ENCODE data around the gene RGS12. TPM values are rescaled to one million over a fixed set of nuclear protein-coding genes. Genes with fewer than 3 reads are reported as not detected.

The RGS12 gene
- total RNA-seq, 2 experiments from 2014 or later = 5.2 to 6.4 TPM

DNA sequence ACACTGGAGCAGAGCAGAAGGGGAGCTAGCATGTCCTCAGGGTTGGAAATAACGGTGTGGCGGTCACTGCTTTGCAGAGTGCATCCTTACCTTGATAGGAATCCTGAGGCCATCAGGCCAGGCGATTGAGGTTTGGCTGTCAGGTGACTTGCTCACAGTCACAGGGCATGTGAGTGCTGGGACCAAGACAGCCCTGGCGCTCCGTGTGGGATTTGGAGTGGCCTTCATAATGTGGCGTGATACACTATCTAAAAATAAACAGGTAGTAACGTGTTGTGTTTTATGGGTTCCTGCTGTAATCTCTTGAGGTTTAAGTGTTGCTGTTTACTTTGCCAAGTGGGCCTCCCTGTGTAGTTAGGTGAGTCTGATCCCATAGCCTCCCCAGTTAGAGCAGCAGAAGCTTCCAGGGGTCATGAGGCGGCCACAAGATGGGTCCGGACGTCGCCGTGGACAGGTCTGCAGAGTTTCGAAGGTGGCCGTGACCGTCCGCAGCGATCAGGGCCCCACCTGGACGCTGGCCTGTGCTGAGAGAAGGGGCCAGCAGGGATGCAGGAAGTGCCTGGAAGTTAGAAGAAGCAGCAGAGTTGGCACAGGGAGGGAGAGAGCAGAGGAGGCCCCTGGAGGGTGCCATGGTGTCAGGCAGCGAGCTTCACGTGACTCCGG, 27.7 kb downstream of the RGS12 start:
- intact Hi-C loops (cut with micrococcal nuclease; ENCODE audit: unreplicated experiment) = no loop called here
- CTCF ChIA-PET (ENCODE audit: unreplicated experiment) = no interaction called here

DNA sequence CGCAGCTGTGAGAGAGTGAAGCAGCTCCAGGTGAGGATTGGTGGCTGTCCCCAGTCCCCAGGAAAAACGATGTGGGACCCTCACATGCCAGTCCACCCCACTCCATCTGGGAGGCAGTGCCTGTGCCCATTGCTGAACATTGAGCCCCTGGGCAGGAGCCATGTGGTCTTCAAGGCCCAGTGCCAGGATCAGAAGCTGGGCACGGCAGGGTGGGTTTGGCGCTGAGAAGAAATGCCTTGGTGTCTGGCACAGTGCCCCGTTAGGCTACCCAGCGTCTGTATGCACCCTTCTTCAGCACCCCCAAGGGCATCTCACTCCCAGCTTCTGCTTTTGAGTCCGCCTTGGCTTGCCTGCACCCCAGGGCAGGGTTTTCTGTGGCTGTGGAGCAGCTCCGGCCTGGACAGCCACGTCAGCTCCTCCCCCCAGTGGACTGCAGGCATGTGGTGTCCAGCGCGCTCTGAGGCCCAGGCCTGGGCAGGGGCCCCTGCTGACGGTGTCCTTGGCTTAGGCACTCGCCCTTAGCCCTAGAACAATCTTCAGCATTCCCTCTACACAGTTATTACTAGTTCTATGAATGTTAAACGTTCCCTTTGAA, 28.6 kb downstream of the RGS12 start:
- Histone ChIP-seq H3K36me3 (ENCODE audit: insufficient read depth, low read length) (no peaks in the 10 kb centered on the region), H3K4me3 (ENCODE audit: low read depth, low read length, poor library complexity, severe bottlenecking) (no peak overlapping the region), H3K9me2 (ENCODE audit: insufficient read depth, low read length) (no peaks in the 10 kb centered on the region), H3K4me1 (ENCODE audit: insufficient read depth, low read length, poor library complexity, severe bottlenecking) (no peaks in the 10 kb centered on the region), H2AFZ (ENCODE audit: low read length) (no peak overlapping the region), H3K4me2 (ENCODE audit: low read length) (no peak overlapping the region), H3K9me3 (ENCODE audit: low read length) (no peaks in the 10 kb centered on the region), H4K20me1 (ENCODE audit: insufficient read depth, low read length) (no peaks in the 10 kb centered on the region), H3K79me2 (ENCODE audit: insufficient read depth, low read depth, low read length) (no peaks in the 10 kb centered on the region), H3K27ac (ENCODE audit: low read depth, low read length, poor library complexity, severe bottlenecking) (no peak overlapping the region)
- POLR2A ChIA-PET = interaction anchor here (0.6 kb wide), 1 partner anchor 1820 kb away, joined by 4 read pairs; no protein-coding TSS in a partner anchor
- intact Hi-C loops (cut with micrococcal nuclease; ENCODE audit: unreplicated experiment) = no loop called here
- DNase-seq (ENCODE audit: low spot score) = no peak
- CTCF ChIA-PET (ENCODE audit: unreplicated experiment) = no interaction called here
- TF ChIP-seq EZH2phosphoT487 (IDR thresholded peaks at IDR 0.05; ENCODE audit: borderline replicate concordance, low read depth, low read length) = no peak
- TF ChIP-seq, protein P1, sequence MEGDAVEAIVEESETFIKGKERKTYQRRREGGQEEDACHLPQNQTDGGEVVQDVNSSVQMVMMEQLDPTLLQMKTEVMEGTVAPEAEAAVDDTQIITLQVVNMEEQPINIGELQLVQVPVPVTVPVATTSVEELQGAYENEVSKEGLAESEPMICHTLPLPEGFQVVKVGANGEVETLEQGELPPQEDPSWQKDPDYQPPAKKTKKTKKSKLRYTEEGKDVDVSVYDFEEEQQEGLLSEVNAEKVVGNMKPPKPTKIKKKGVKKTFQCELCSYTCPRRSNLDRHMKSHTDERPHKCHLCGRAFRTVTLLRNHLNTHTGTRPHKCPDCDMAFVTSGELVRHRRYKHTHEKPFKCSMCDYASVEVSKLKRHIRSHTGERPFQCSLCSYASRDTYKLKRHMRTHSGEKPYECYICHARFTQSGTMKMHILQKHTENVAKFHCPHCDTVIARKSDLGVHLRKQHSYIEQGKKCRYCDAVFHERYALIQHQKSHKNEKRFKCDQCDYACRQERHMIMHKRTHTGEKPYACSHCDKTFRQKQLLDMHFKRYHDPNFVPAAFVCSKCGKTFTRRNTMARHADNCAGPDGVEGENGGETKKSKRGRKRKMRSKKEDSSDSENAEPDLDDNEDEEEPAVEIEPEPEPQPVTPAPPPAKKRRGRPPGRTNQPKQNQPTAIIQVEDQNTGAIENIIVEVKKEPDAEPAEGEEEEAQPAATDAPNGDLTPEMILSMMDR (conservative IDR thresholded peaks at IDR 0.05; ENCODE audit: low read length) = no peak
- no TSS peak for BruUV-seq (replicated peaks)

More for the DNA sequence above, 27.7 kb downstream of the RGS12 start:
- Histone ChIP-seq H3K79me2 (ENCODE audit: insufficient read depth, low read depth, low read length) (no peaks in the 10 kb centered on the region), H3K4me2 (ENCODE audit: low read length) (no peak overlapping the region), H4K20me1 (ENCODE audit: insufficient read depth, low read length) (no peaks in the 10 kb centered on the region), H3K9me2 (ENCODE audit: insufficient read depth, low read length) (no peaks in the 10 kb centered on the region), H3K27ac (ENCODE audit: low read depth, low read length, poor library complexity, severe bottlenecking) (no peak overlapping the region), H3K9me3 (ENCODE audit: low read length) (no peaks in the 10 kb centered on the region), H2AFZ (ENCODE audit: low read length) (no peak overlapping the region), H3K4me3 (ENCODE audit: low read depth, low read length, poor library complexity, severe bottlenecking) (no peak overlapping the region), H3K36me3 (ENCODE audit: insufficient read depth, low read length) (no peaks in the 10 kb centered on the region), H3K4me1 (ENCODE audit: insufficient read depth, low read length, poor library complexity, severe bottlenecking) (no peaks in the 10 kb centered on the region)
- POLR2A ChIA-PET = no interaction called here
- TF ChIP-seq, protein P1 (conservative IDR thresholded peaks at IDR 0.05; ENCODE audit: low read length) = no peak
- no peak for TF ChIP-seq EZH2phosphoT487 (IDR thresholded peaks at IDR 0.05; ENCODE audit: borderline replicate concordance, low read depth, low read length)
- BruUV-seq (replicated peaks) = no TSS peak
- no peak for DNase-seq (ENCODE audit: low spot score)

DNA sequence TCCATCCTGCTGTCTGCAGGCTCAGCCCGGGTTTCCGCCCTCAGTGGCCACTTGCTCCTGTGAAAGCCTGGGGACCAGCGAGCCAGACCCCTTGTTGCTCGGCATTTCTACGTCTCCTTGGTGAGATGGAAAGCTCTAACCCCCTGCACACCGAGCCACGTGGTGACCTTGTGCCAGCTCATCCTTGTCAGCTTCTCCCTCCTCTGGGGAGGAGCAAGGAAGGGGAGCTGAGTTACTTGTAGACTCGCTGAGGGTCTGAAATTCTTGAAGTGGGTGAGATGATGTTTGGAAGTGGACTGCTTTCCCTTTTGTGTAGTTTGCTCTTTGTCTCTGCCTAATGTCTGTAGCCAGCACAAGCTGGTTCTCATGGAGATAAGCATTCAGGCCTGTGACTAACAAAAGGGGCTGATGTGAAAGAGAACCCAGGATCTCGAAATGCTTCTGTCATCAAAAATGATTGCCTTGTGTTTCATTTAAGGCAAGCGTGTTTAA, 29.3 kb downstream of the RGS12 start:
- TF ChIP-seq, protein P1 (conservative IDR thresholded peaks at IDR 0.05; ENCODE audit: low read length) = no peak
- no peak for TF ChIP-seq EZH2phosphoT487 (IDR thresholded peaks at IDR 0.05; ENCODE audit: borderline replicate concordance, low read depth, low read length)

More for the DNA sequence above, 29.3 kb downstream of the RGS12 start:
- Histone ChIP-seq H3K36me3 (ENCODE audit: insufficient read depth, low read length) (no peaks in the 10 kb centered on the region), H3K9me3 (ENCODE audit: low read length) (no peaks in the 10 kb centered on the region), H3K79me2 (ENCODE audit: insufficient read depth, low read depth, low read length) (no peaks in the 10 kb centered on the region), H3K4me3 (ENCODE audit: low read depth, low read length, poor library complexity, severe bottlenecking) (no peak overlapping the region), H3K4me1 (ENCODE audit: insufficient read depth, low read length, poor library complexity, severe bottlenecking) (no peaks in the 10 kb centered on the region), H4K20me1 (ENCODE audit: insufficient read depth, low read length) (no peaks in the 10 kb centered on the region), H3K27ac (ENCODE audit: low read depth, low read length, poor library complexity, severe bottlenecking) (no peak overlapping the region), H3K9me2 (ENCODE audit: insufficient read depth, low read length) (no peaks in the 10 kb centered on the region), H3K4me2 (ENCODE audit: low read length) (no peak overlapping the region), H2AFZ (ENCODE audit: low read length) (no peak overlapping the region)
- no peak for DNase-seq (ENCODE audit: low spot score)
- intact Hi-C loops (cut with micrococcal nuclease; ENCODE audit: unreplicated experiment) = no loop called here
- CTCF ChIA-PET (ENCODE audit: unreplicated experiment) = no interaction called here
- POLR2A ChIA-PET = no interaction called here
- BruUV-seq (replicated peaks) = no TSS peak
